Measurements from ENCODE around the gene MEIKIN.

DNA sequence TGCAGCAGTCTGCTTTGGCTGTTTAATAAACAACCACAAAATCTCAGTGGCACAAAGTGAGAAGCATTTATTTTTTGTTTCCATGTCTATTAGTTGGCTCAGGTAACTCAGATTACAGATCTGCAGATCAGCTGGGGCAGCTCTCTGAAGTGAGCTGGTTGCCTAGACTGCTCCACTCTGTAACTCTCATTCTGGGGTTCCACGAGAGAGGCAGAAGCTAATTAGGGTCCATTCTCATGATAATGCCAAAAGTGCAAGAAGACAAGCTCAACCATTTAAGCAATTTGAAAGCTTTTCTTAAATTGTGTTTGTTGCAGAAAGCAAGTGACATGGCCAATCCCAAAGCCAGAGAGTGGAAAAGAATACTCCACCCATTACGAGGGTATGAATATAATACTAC, 13.2 kb downstream of the MEIKIN start:
- TF ChIP-seq CTCF (IDR thresholded peaks at IDR 0.05): no peak
- no peak for TF ChIP-seq POLR2AphosphoS5 (IDR thresholded peaks at IDR 0.05)

All from esophagus muscularis mucosa (tissue), 3 donors.